H7 (cell line): ENCODE measurements around the gene GSKIP. TPM values are rescaled to one million over a fixed set of nuclear protein-coding genes. Genes with fewer than 3 reads are reported as not detected.

Source experiments
- DNase-seq: peaks from one replicate; pipeline ENCODE4 v3.0.0; 2012
- H3K27me3 ChIP-seq: 2 replicates; pipeline ENCODE4 v1.6.0; 2011; ENCODE audit warnings: mild to moderate bottlenecking, low read length; ENCODE audit not compliant: control insufficient read depth, insufficient read depth
- H3K36me3 ChIP-seq: replicated peaks from 2 replicates; pipeline ENCODE4 v1.5.1; 2011; ENCODE audit warnings: low read length; ENCODE audit not compliant: control insufficient read depth, insufficient read depth
- H3K4me3 ChIP-seq: 2 replicates; pipeline ENCODE4 v1.5.1; 2011; ENCODE audit warnings: low read depth, mild to moderate bottlenecking, control low read depth, low read length, moderate library complexity; ENCODE audit not compliant: insufficient read depth
- total RNA-seq: library from RNA; depleted of rRNA; stranded (reverse); fragments of >200 nt; shearing (Covaris generic); gene quantifications from 2 replicates; pipeline ENCODE4 v1.2.3, GENCODE V29; 2014

Gene GSKIP
- total RNA-seq, 1 experiment from 2014 or later: 50.2 TPM

GRCh38 chr14:96393071-96393691 is 29.9 kb downstream of the GSKIP start:
- H3K36me3 ChIP-seq: no peaks in the 10 kb centered on the region
- DNase-seq: no peak
- H3K27me3 ChIP-seq: peaks cover 20% of the 10 kb centered on the region
- 0 out of 2 replicates have a peak overlapping the region, but pooled peaks have one; percentile 70 for H3K4me3 ChIP-seq

- no peak for DNase-seq
- H3K4me3 ChIP-seq: no peak overlapping the region
- H3K27me3 ChIP-seq: peaks cover 20% of the 10 kb centered on the region
- H3K36me3 ChIP-seq: no peaks in the 10 kb centered on the region
These were observed 30.9 kb downstream of the GSKIP start for GRCh38 chr14:96394047-96394815.

- Histone ChIP-seq H3K4me3 (no peak overlapping the region), H3K36me3 (no peaks in the 10 kb centered on the region), H3K27me3 (peaks cover under 1% of the 10 kb centered on the region; the same call in 1 of the 2 replicates)
- DNase-seq: no peak
These were observed 35.1 kb downstream of the GSKIP start for GRCh38 chr14:96398432-96398831.

- no peak overlapping the region for H3K4me3 ChIP-seq
- H3K27me3 ChIP-seq: no peaks in the 10 kb centered on the region; the same call in 1 of the 2 replicates
- DNase-seq: no peak
These were observed 35.6 kb downstream of the GSKIP start for GRCh38 chr14:96398921-96399320.

GRCh38 chr14:96399405-96399804 is 36.1 kb downstream of the GSKIP start:
- no peaks in the 10 kb centered on the region; the same call in 1 of the 2 replicates for H3K27me3 ChIP-seq
- H3K4me3 ChIP-seq: no peak overlapping the region
- DNase-seq: no peak

More at GRCh38 chr14:96398921-96399320, 35.6 kb downstream of the GSKIP start:
- H3K36me3 ChIP-seq: no peaks in the 10 kb centered on the region

GRCh38 chr14:96400495-96400894 is 37.2 kb downstream of the GSKIP start:
- no peak for DNase-seq
- Histone ChIP-seq H3K27me3 (no peaks in the 10 kb centered on the region; the same call in 1 of the 2 replicates), H3K36me3 (no peaks in the 10 kb centered on the region), H3K4me3 (no peak overlapping the region)

More at GRCh38 chr14:96399405-96399804, 36.1 kb downstream of the GSKIP start:
- no peaks in the 10 kb centered on the region for H3K36me3 ChIP-seq

GRCh38 chr14:96403409-96403808 is 40.1 kb downstream of the GSKIP start:
- no peaks in the 10 kb centered on the region; the same call in 1 of the 2 replicates for H3K27me3 ChIP-seq
- no peaks in the 10 kb centered on the region for H3K36me3 ChIP-seq
- H3K4me3 ChIP-seq: no peak overlapping the region
- no peak for DNase-seq

DNA sequence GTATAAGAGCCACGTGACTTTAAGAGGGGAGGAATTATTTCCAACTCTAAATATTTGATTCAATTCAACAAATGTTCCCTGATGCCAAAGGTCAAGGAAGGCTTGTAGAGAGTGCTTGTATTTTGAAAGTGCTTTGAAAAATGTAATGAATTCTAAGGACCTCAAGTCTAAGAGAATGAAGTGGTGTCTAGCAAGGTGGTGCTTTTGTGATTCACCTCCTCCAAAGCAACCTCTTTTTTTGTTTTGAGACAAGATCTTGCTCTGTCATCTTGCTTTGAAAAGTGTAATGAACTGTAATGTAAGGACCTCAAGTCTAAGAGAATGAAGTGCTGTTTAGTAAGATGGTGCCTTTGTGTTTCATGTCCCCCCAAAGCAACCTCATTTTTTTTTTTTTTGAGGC is 42.4 kb downstream of the GSKIP start:
- H3K27me3 ChIP-seq: no peaks in the 10 kb centered on the region; the same call in 1 of the 2 replicates
- DNase-seq: no peak
- H3K36me3 ChIP-seq: no peaks in the 10 kb centered on the region
- H3K4me3 ChIP-seq: no peak overlapping the region

DNA sequence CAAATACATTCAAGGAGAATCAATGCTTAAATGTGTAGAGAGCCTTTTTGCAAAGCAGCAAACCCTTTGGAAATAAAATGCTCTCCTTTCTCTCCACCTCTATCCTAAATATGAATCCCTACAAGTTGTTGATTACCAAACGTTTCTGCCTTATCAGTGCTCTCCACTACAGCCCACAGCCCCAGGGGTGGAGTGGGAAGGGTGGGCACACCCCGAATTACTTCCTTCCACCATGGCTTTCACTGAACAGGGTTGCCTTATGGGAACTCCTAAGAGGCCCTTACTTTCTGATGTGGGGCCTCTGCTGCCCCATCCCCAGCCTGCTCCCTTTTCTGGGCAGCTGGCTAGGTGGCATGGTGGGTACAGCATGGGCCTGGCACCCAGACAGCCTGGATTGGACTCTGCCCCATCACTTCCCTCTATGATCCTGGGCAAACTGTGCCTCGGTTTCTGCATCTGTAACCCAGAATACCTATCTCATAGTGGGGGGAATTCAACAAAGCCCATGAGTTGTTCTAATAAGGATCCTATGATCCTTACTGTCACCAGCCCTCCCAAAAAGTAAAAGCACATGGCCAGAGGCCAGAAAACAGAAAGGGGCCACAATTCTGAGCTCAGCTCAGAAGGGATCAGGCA is 44.7 kb downstream of the GSKIP start:
- Histone ChIP-seq H3K4me3 (no peak overlapping the region), H3K36me3 (no peaks in the 10 kb centered on the region), H3K27me3 (no peaks in the 10 kb centered on the region)
- DNase-seq: no peak

GRCh38 chr14:96408608-96409007 is 45.3 kb downstream of the GSKIP start:
- Histone ChIP-seq H3K36me3 (no peaks in the 10 kb centered on the region), H3K4me3 (no peak overlapping the region), H3K27me3 (no peaks in the 10 kb centered on the region)
- DNase-seq: no peak

DNA sequence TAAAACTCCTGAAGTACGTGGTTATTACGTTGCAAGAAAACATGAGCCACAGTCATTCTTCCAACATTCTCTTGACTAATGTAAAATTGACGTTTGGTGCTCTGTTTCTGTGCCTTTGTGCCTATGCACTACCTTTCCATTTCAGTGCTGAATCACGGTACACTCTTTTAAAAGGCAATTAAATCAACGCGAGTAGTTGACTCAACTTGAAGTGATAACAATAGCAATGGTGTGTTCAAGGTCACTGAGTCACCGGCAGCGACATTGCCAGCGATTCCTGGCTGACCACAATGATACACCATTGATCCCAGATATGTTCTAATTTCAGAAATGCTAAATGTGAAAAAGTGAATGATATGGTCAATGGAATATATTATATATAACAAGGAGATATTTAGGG is 46.4 kb downstream of the GSKIP start:
- Histone ChIP-seq H3K4me3 (no peak overlapping the region), H3K36me3 (no peaks in the 10 kb centered on the region), H3K27me3 (no peaks in the 10 kb centered on the region)
- DNase-seq: no peak

DNA sequence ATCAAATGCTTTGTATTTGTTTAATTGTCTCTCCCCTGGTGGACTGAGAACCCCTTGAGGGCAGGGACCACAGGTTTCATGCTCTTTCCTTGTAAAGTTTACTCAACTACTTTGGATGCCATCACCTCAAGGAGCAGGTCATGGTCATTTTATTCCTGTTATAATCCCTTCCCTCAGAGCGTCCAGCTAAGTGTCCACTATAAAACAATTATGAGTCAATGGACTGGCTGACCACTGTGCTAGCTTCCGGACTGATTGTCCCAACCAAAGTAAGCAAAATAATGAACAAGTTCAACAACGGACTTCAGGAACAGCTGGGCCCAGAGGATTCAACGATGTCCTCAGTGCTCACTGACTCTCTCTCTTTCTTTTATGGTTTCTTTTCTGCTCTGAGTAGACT is 46.8 kb downstream of the GSKIP start:
- Histone ChIP-seq H3K36me3 (no peaks in the 10 kb centered on the region), H3K27me3 (no peaks in the 10 kb centered on the region), H3K4me3 (no peak overlapping the region)
- DNase-seq: no peak

DNA sequence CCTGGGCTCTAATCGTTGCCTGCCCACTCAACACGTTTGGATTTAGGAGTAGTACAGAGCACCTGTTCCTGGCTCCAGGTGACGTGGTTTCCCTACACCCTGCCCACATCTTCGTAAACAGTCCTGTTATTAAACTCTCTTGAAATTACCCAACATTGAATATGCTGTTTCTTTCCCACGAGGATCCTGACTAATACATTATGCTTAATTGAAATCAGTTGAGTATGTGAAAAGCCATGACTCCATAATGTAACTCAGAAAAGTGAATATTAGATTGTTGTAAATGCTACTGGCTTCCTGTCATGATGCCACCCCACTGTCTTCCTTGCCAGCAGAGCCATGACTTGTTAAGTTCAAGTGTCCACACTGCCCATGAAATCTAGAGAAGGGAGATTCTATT is 50.2 kb downstream of the GSKIP start:
- H3K27me3 ChIP-seq: no peaks in the 10 kb centered on the region
- no peak for DNase-seq

DNA sequence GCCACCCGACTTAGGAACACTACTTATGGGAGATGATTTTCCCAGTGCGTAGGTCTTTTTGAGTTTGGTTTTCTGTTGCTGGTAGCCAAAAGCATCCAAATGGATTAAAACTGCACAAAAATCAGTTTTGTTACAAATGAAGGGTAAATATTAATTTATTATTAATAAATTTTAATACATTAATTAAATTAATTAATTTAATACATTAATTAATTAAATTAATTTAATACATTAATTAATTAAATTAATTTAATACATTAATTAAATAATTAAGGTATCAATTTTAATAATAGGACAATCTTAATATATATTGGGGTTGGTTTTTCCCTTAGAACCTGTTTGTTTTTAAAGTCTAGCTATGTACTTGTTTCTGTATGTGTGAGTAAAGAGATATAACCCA is 52.2 kb downstream of the GSKIP start:
- H3K36me3 ChIP-seq: no peaks in the 10 kb centered on the region
- no peak overlapping the region for H3K4me3 ChIP-seq
- no peaks in the 10 kb centered on the region for H3K27me3 ChIP-seq
- DNase-seq: no peak

More for the DNA sequence above, 50.2 kb downstream of the GSKIP start:
- Histone ChIP-seq H3K36me3 (no peaks in the 10 kb centered on the region), H3K4me3 (no peak overlapping the region)

GRCh38 chr14:96416292-96416691 is 53.0 kb downstream of the GSKIP start:
- DNase-seq: no peak
- no peaks in the 10 kb centered on the region for H3K27me3 ChIP-seq
- H3K4me3 ChIP-seq: no peak overlapping the region
- H3K36me3 ChIP-seq: no peaks in the 10 kb centered on the region
